SK-N-SH treated with all-trans-retinoic acid at 6 μM for 48 hours (cell line): Measurements from ENCODE around the gene DPP10.

Experiments
- RARB ChIP-seq: fragments of 250-450 bp; sonication (Bioruptor Pico); IDR thresholded peaks from 2 replicates; pipeline ENCODE4 v1.8.0; 2021; ENCODE audit warnings: mild to moderate bottlenecking, moderate library complexity
- ZNF565 ChIP-seq: fragments of 450-650 bp; formaldehyde crosslinking; conservative IDR thresholded peaks from 2 replicates; pipeline ENCODE4 v1.5.0; 2020; ENCODE audit warnings: low read depth, mild to moderate bottlenecking, moderate library complexity
- TF ChIP-seq, protein P1 (sequence below): fragments of 250-450 bp; sonication (Bioruptor Pico); IDR thresholded peaks from 2 replicates; pipeline ENCODE4 v1.8.0; 2020; ENCODE audit warnings: mild to moderate bottlenecking, moderate library complexity, borderline replicate concordance

DNA sequence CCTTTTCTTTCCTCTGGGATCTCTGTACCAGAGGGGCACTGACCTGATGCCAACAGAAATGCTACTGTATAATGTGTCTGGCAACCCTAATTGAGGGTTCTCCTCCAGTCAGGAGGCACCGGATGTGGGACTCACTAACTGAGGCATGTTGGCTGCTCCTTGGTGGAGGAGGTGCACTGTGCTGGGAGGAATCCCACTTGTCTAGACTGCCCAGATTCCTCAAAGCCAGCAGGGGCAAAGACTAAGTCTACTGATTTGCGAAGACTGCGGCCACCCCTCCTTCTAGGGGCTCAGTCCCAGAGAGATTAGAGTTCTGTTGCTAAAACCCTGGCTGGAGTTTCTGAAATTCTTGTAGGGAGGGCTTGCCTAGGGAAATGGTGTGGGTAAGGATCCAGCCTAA is 1192.1 kb downstream of the DPP10 start:
- TF ChIP-seq, protein P1, sequence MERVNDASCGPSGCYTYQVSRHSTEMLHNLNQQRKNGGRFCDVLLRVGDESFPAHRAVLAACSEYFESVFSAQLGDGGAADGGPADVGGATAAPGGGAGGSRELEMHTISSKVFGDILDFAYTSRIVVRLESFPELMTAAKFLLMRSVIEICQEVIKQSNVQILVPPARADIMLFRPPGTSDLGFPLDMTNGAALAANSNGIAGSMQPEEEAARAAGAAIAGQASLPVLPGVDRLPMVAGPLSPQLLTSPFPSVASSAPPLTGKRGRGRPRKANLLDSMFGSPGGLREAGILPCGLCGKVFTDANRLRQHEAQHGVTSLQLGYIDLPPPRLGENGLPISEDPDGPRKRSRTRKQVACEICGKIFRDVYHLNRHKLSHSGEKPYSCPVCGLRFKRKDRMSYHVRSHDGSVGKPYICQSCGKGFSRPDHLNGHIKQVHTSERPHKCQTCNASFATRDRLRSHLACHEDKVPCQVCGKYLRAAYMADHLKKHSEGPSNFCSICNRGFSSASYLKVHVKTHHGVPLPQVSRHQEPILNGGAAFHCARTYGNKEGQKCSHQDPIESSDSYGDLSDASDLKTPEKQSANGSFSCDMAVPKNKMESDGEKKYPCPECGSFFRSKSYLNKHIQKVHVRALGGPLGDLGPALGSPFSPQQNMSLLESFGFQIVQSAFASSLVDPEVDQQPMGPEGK (CRISPR knock-in tag), result no peak
- TF ChIP-seq RARB (CRISPR knock-in tag) (no peak), ZNF565 (no peak)
